Activated naive CD4-positive, alpha-beta T cell treated with anti-CD3 and anti-CD28 coated beads for 36 hours (primary cell): Measurements from ENCODE around the gene CCN5. TPM values are rescaled to one million over a fixed set of nuclear protein-coding genes. Genes with fewer than 3 reads are reported as not detected.

ENCODE experiments used
- CTCF ChIA-PET: fragments of 350-600 bp; sonication (Branson Sonifier 250); formaldehyde crosslinking; loops from one replicate; lab custom pipeline; 2021; ENCODE audit warnings: antibody characterized with exemption; lab: Charles Lee
- DNase-seq: peaks from one replicate; pipeline ENCODE4 v3.0.0-alpha.2; 2020
- H3K27ac Mint-ChIP-seq: one replicate; pipeline ENCODE4 v1.8.0; 2021; ENCODE audit warnings: mild to moderate bottlenecking, mixed read lengths
- H3K27me3 Mint-ChIP-seq: one replicate; pipeline ENCODE4 v1.8.0; 2021; ENCODE audit warnings: low read depth, mixed read lengths
- H3K36me3 Mint-ChIP-seq: one replicate; pipeline ENCODE4 v1.8.0; 2021; ENCODE audit warnings: low read depth, mixed read lengths
- H3K4me1 Mint-ChIP-seq: one replicate; pipeline ENCODE4 v1.8.0; 2021; ENCODE audit warnings: low read depth, mixed read lengths
- H3K4me3 Mint-ChIP-seq: one replicate; pipeline ENCODE4 v1.8.0; 2021; ENCODE audit warnings: mild to moderate bottlenecking, moderate library complexity, mixed read lengths
- H3K9me3 Mint-ChIP-seq: one replicate; pipeline ENCODE4 v1.8.0; 2021; ENCODE audit warnings: mixed read lengths
- intact Hi-C: fragments of 100-400 bp; cut with micrococcal nuclease; formaldehyde crosslinking; loops from one replicate; pipeline ENCODE4 v1.15.1; 2023
- total RNA-seq, 2 experiments: library from RNA; stranded (reverse); gene quantifications; one replicate each; pipeline ENCODE4 v1.2.3, GENCODE V29; 2021

The CCN5 gene
- total RNA-seq, 2 experiments from 2014 or later: not detected

- Mint-ChIP-seq H3K36me3 (no peaks in the 10 kb centered on the region), H3K9me3 (no peaks in the 10 kb centered on the region), H3K27ac (no peak overlapping the region), H3K4me1 (no peaks in the 10 kb centered on the region), H3K4me3 (no peak overlapping the region), H3K27me3 (peaks cover 13% of the 10 kb centered on the region)
- DNase-seq: no peak
- intact Hi-C loops: no loop called here
- CTCF ChIA-PET: no interaction called here
These were observed 57.5 kb downstream of the CCN5 start for GRCh38 chr20:44772636-44773035.

- Mint-ChIP-seq H3K27me3 (peaks cover 16% of the 10 kb centered on the region), H3K27ac (no peak overlapping the region), H3K4me1 (no peaks in the 10 kb centered on the region), H3K9me3 (no peaks in the 10 kb centered on the region), H3K36me3 (no peaks in the 10 kb centered on the region), H3K4me3 (no peak overlapping the region)
- intact Hi-C loops: no loop called here
- CTCF ChIA-PET: no interaction called here
- no peak for DNase-seq
These were observed 58.1 kb downstream of the CCN5 start for GRCh38 chr20:44773070-44773829.

GRCh38 chr20:44776980-44777379, 61.8 kb downstream of the CCN5 start:
- intact Hi-C loops: no loop called here
- Mint-ChIP-seq H3K4me3 (no peak overlapping the region), H3K27me3 (peaks cover 11% of the 10 kb centered on the region), H3K27ac (no peak overlapping the region), H3K9me3 (peaks cover 2% of the 10 kb centered on the region), H3K4me1 (no peaks in the 10 kb centered on the region), H3K36me3 (no peaks in the 10 kb centered on the region)
- DNase-seq: peak; percentile 41
- CTCF ChIA-PET: interaction anchor here (0.6 to 1.3 kb wide), 2 partner anchors 92 to 524 kb away, joined by 3 to 4 read pairs; no protein-coding TSS in a partner anchor

Other genes starting within 250 kb of the CCN5 start
- gene TTPAL, start 239.5 kb upstream of the CCN5 start, total RNA-seq: 10 to 100 TPM; 10.8 to 11.5 TPM
- 10 to 100 TPM; 48.7 to 50.2 TPM for gene SERINC3, start 193.3 kb upstream of the CCN5 start, total RNA-seq
- 1 to 10 TPM; 4.6 to 4.7 TPM for gene PKIG, start 132.8 kb upstream of the CCN5 start, total RNA-seq
- 10 to 100 TPM; 54.6 to 54.9 TPM for gene ADA, start 63.7 kb upstream of the CCN5 start, total RNA-seq
- gene KCNK15, start 30.5 kb downstream of the CCN5 start, total RNA-seq: 1 to 10 TPM in 1 of 2 experiments, under 1 TPM in 1; 0.96 to 1.0 TPM
- under 1 TPM; 0.07 TPM for gene RIMS4, start 95.2 kb downstream of the CCN5 start, total RNA-seq
- gene YWHAB, start 170.3 kb downstream of the CCN5 start, total RNA-seq: 100 to 1,000 TPM; 245 to 260 TPM
- gene PABPC1L, start 194.7 kb downstream of the CCN5 start, total RNA-seq: 10 to 100 TPM; 71.0 to 72.8 TPM
- 10 to 100 TPM; 44.0 to 45.9 TPM for gene TOMM34, start 245.0 kb downstream of the CCN5 start, total RNA-seq